IMR-90 (cell line): Measurements from ENCODE around the gene NFIA. TPM values are rescaled to one million over a fixed set of nuclear protein-coding genes. Genes with fewer than 3 reads are reported as not detected.

Source experiments
- ATAC-seq: fragments of 200-7000 bp; cut with Tn5 transposase; 2 replicates; pipeline ENCODE4 v1.9.1; 2020; ENCODE audit warnings: low read depth, mild to moderate bottlenecking, moderate library complexity
- BruUV-seq: library from RNA; stranded (reverse); fragments of 400-500 nt; replicated peaks from 2 replicates; lab custom pipeline; 2021; lab: Mats Ljungman, UMichigan
- CTCF ChIA-PET: fragments of 300-600 bp; formaldehyde crosslinking; extraction: SDS; loops from one replicate; lab custom pipeline; 2021; ENCODE audit warnings: antibody characterized with exemption; lab: Yijun Ruan, JAX
- POLR2A ChIA-PET: fragments of 300-600 bp; sonication (Branson Sonifier 250); formaldehyde crosslinking; loops from one replicate; lab custom pipeline; 2022; ENCODE audit warnings: antibody characterized with exemption; ENCODE audit not compliant: unreplicated experiment; lab: Charles Lee
- DNase-seq: peaks from one replicate; pipeline ENCODE4 v3.0.0; 2013
- H2AFZ ChIP-seq: replicated peaks from 2 replicates; pipeline ENCODE3; 2013; ENCODE audit warnings: low read length, mild to moderate bottlenecking; ENCODE audit not compliant: poor library complexity
- H2AK5ac ChIP-seq: 2 replicates; pipeline ENCODE4 v1.6.1; 2013; ENCODE audit warnings: low read depth, low read length, inconsistent platforms
- H2AK9ac ChIP-seq: replicated peaks from 2 replicates; pipeline ENCODE3; 2013; ENCODE audit warnings: mild to moderate bottlenecking, low read depth, low read length, moderate library complexity; ENCODE audit not compliant: poor library complexity
- H2BK120ac ChIP-seq: 2 replicates; pipeline ENCODE4 v1.6.1; 2013; ENCODE audit warnings: low read depth, low read length, inconsistent platforms
- H2BK15ac ChIP-seq: 3 replicates; pipeline ENCODE4 v1.6.1; 2013; ENCODE audit warnings: low read depth, low read length, inconsistent platforms
- H2BK20ac ChIP-seq: 2 replicates; pipeline ENCODE4 v1.6.1; 2013; ENCODE audit warnings: low read depth, mild to moderate bottlenecking, inconsistent platforms, low read length, moderate library complexity
- H2BK5ac ChIP-seq: 2 replicates; pipeline ENCODE4 v1.6.1; 2013; ENCODE audit warnings: mild to moderate bottlenecking, low read depth, low read length, inconsistent platforms; ENCODE audit not compliant: poor library complexity, severe bottlenecking
- H3K14ac ChIP-seq: replicated peaks from 2 replicates; pipeline ENCODE4 v1.6.1; 2013; ENCODE audit warnings: low read depth, low read length, inconsistent platforms
- H3K18ac ChIP-seq: 2 replicates; pipeline ENCODE4 v1.6.1; 2013; ENCODE audit warnings: low read depth, low read length, control low read depth
- H3K23ac ChIP-seq: 2 replicates; pipeline ENCODE4 v1.6.1; 2013; ENCODE audit warnings: low read depth, low read length, inconsistent platforms
- H3K27ac ChIP-seq: 2 replicates; pipeline ENCODE4 v1.5.1; 2013; ENCODE audit warnings: mild to moderate bottlenecking, control low read depth, low read length; ENCODE audit not compliant: insufficient read depth
- H3K27me3 ChIP-seq: 2 replicates; pipeline ENCODE4 v1.6.1; 2013; ENCODE audit warnings: low read length; ENCODE audit not compliant: control insufficient read depth, insufficient read depth
- H3K36me3 ChIP-seq: 2 replicates; pipeline ENCODE4 v1.6.1; 2013; ENCODE audit warnings: low read length, mixed read lengths; ENCODE audit not compliant: control insufficient read depth, insufficient read depth
- H3K4ac ChIP-seq: 2 replicates; pipeline ENCODE4 v1.6.1; 2013; ENCODE audit warnings: low read depth, low read length, inconsistent platforms
- H3K4me1 ChIP-seq: 2 replicates; pipeline ENCODE4 v1.6.1; 2013; ENCODE audit warnings: low read length, mixed read lengths; ENCODE audit not compliant: control insufficient read depth, insufficient read depth
- H3K4me2 ChIP-seq: 2 replicates; pipeline ENCODE4 v1.6.1; 2013; ENCODE audit warnings: low read depth, mild to moderate bottlenecking, control low read depth, low read length, moderate library complexity
- H3K4me3 ChIP-seq: 2 replicates; pipeline ENCODE4 v1.5.1; 2013; ENCODE audit warnings: low read depth, mild to moderate bottlenecking, control low read depth, low read length, moderate library complexity; ENCODE audit not compliant: insufficient read depth
- H3K56ac ChIP-seq: 2 replicates; pipeline ENCODE4 v1.6.1; 2013; ENCODE audit warnings: low read length, inconsistent platforms; ENCODE audit not compliant: insufficient read depth; ENCODE audit errors: extremely low read depth
- H3K79me1 ChIP-seq, 2 experiments: 2 replicates each; pipeline ENCODE4 v1.6.1; 2013; ENCODE audit warnings: low read length in 2 of 2, inconsistent platforms in 1 of 2, low read depth in 1 of 2
- H3K9ac ChIP-seq: 2 replicates; pipeline ENCODE4 v1.6.1; 2013; ENCODE audit warnings: low read depth, low read length, control low read depth
- H3K9me1 ChIP-seq: 2 replicates; pipeline ENCODE4 v1.6.1; 2013; ENCODE audit warnings: low read length, inconsistent platforms; ENCODE audit not compliant: insufficient read depth
- H3K9me3 ChIP-seq: 2 replicates; pipeline ENCODE4 v1.6.1; 2013; ENCODE audit warnings: low read length; ENCODE audit not compliant: control insufficient read depth, insufficient read depth
- H4K20me1 ChIP-seq: 2 replicates; pipeline ENCODE4 v1.6.1; 2013; ENCODE audit warnings: low read length, inconsistent platforms; ENCODE audit not compliant: insufficient read depth
- H4K5ac ChIP-seq: 2 replicates; pipeline ENCODE4 v1.6.1; 2013; ENCODE audit warnings: mild to moderate bottlenecking, low read depth, low read length, control low read depth
- H4K8ac ChIP-seq, 2 experiments: 2 replicates each; pipeline ENCODE4 v1.6.1; 2013; ENCODE audit warnings: low read depth in 2 of 2, low read length in 2 of 2, control low read depth in 1 of 2, inconsistent platforms in 1 of 2
- H4K91ac ChIP-seq: 2 replicates; pipeline ENCODE4 v1.6.1; 2013; ENCODE audit warnings: low read depth, low read length, inconsistent platforms; ENCODE audit not compliant: insufficient read depth
- BHLHE40 ChIP-seq: fragments of 150-350 bp; IDR thresholded peaks from 2 replicates; pipeline ENCODE4 v1.6.1; 2016; ENCODE audit warnings: mild to moderate bottlenecking, low read depth, low read length
- CEBPB ChIP-seq: IDR thresholded peaks from 2 replicates; pipeline ENCODE4 v1.6.1; 2012; ENCODE audit warnings: low read depth, low read length, improper control_type of control experiment
- CHD1 ChIP-seq: IDR thresholded peaks from 2 replicates; pipeline ENCODE4 v1.6.1; 2012; ENCODE audit warnings: low read depth, low read length, improper control_type of control experiment
- CTCF ChIP-seq: conservative IDR thresholded peaks from 2 replicates; pipeline ENCODE4 v1.5.1; 2012; ENCODE audit warnings: mild to moderate bottlenecking, low read depth, low read length, improper control_type of control experiment
- ELK1 ChIP-seq: fragments of 150-350 bp; IDR thresholded peaks from 2 replicates; pipeline ENCODE4 v1.6.1; 2016; ENCODE audit warnings: low read depth, mild to moderate bottlenecking, low read length, moderate library complexity, borderline replicate concordance
- FOS ChIP-seq: fragments of 150-350 bp; IDR thresholded peaks from 2 replicates; pipeline ENCODE4 v1.6.1; 2016; ENCODE audit warnings: low read depth, low read length
- MAFK ChIP-seq: IDR thresholded peaks from 2 replicates; pipeline ENCODE4 v1.6.1; 2012; ENCODE audit warnings: low read depth, low read length, improper control_type of control experiment
- MAZ ChIP-seq: IDR thresholded peaks from 2 replicates; pipeline ENCODE4 v1.6.1; 2012; ENCODE audit warnings: low read depth, mild to moderate bottlenecking, low read length, improper control_type of control experiment, moderate library complexity, borderline replicate concordance
- MXI1 ChIP-seq: IDR thresholded peaks from 2 replicates; pipeline ENCODE4 v1.6.1; 2012; ENCODE audit warnings: low read depth, mild to moderate bottlenecking, low read length, moderate library complexity, borderline replicate concordance
- NFE2L2 ChIP-seq: fragments of 150-350 bp; IDR thresholded peaks from 2 replicates; pipeline ENCODE4 v1.6.1; 2016; ENCODE audit warnings: low read depth, mild to moderate bottlenecking, low read length
- POLR2A ChIP-seq: IDR thresholded peaks from 2 replicates; pipeline ENCODE4 v1.6.1; 2012; ENCODE audit warnings: mild to moderate bottlenecking, low read depth, low read length
- RAD21 ChIP-seq: IDR thresholded peaks from 2 replicates; pipeline ENCODE4 v1.6.1; 2012; ENCODE audit warnings: low read length, improper control_type of control experiment
- RCOR1 ChIP-seq: IDR thresholded peaks from 2 replicates; pipeline ENCODE4 v1.6.1; 2012; ENCODE audit warnings: mild to moderate bottlenecking, low read length, improper control_type of control experiment; ENCODE audit not compliant: insufficient replicate concordance
- RFX5 ChIP-seq: IDR thresholded peaks from 2 replicates; pipeline ENCODE4 v1.8.0; 2012; ENCODE audit warnings: low read depth, mild to moderate bottlenecking, low read length, moderate library complexity
- SMC3 ChIP-seq: fragments of 150-350 bp; IDR thresholded peaks from 2 replicates; pipeline ENCODE4 v1.6.1; 2016; ENCODE audit warnings: low read depth, mild to moderate bottlenecking, antibody characterized with exemption, low read length, moderate library complexity
- USF2 ChIP-seq: fragments of 150-350 bp; IDR thresholded peaks from 2 replicates; pipeline ENCODE4 v1.6.1; 2017; ENCODE audit warnings: mild to moderate bottlenecking, antibody characterized with exemption, low read length, low read depth
- WGBS, 2 experiments: methylation state at CpG; one replicate each; pipeline versions ENCODE4 v1.1.5 to v1.1.7; 2013; ENCODE audit warnings: missing lambda C conversion rate in 2 of 2; ENCODE audit not compliant: insufficient read length in 1 of 2; ENCODE audit errors: extremely low coverage in 2 of 2; 5-methylcytosine and 5-hydroxymethylcytosine counted together
- dilution Hi-C: fragments of 300-500 bp; cut with HindIII; formaldehyde crosslinking; loops from one replicate; pipeline ENCODE4 v1.14.3; 2018; ENCODE audit warnings: low sequenced_read_pairs; ENCODE audit not compliant: unreplicated experiment
- in situ Hi-C: fragments of 300-500 bp; cut with MboI; formaldehyde crosslinking; loops from 3 replicates; pipeline ENCODE4 v1.14.3; 2019; ENCODE audit warnings: low sequenced_read_pairs, inconsistent platforms, mixed read lengths
- intact Hi-C: fragments of 100-400 bp; cut with micrococcal nuclease; formaldehyde crosslinking; loops from 2 replicates; pipeline ENCODE4 v1.10.0; 2022
- polyA plus RNA-seq, 3 experiments: library from polyadenylated mRNA; depleted of rRNA; stranded (reverse); fragments of >200 nt; gene quantifications; 2 replicates each; pipeline ENCODE4 v1.2.3, GENCODE V29; 2012; ENCODE audit warnings: low replicate concordance in 1 of 3
- total RNA-seq: library from RNA; depleted of rRNA; stranded (reverse); fragments of >200 nt; gene quantifications from 2 replicates; pipeline ENCODE4 v1.2.3, GENCODE V29; 2012

Gene NFIA
- total and polyA plus RNA-seq, 2 of the 4 experiments (the other 2 are of a cell fraction): 1.6 to 2.2 TPM

- WGBS, 2 experiments: 100% methylated on average over 1 of the region's 5 CpGs; no CpG with 5 or more reads in 1 of the 2 experiments
- Histone ChIP-seq H3K36me3 (no peaks in the 10 kb centered on the region), H3K4me1 (no peaks in the 10 kb centered on the region), H4K20me1 (no peaks in the 10 kb centered on the region), H2AFZ (no peak overlapping the region), H4K8ac (no peak overlapping the region), H3K56ac (no peak overlapping the region), H3K9me1 (no peaks in the 10 kb centered on the region; the same call in 1 of the 2 replicates), H2AK9ac (no peak overlapping the region), H3K9ac (no peak overlapping the region), H2AK5ac (no peak overlapping the region), H3K23ac (no peak overlapping the region), H3K27me3 (peaks cover 10% of the 10 kb centered on the region), H3K79me1 (no peaks in the 10 kb centered on the region), H3K27ac (no peak overlapping the region), H3K9me3 (no peaks in the 10 kb centered on the region), H2BK15ac (no peak overlapping the region), H3K18ac (no peak overlapping the region), H2BK20ac (no peak overlapping the region), H4K5ac (no peak overlapping the region), H3K14ac (no peak overlapping the region), H3K4me3 (no peak overlapping the region), H2BK120ac (no peak overlapping the region), H3K4me2 (no peak overlapping the region), H3K4ac (no peak overlapping the region), H4K91ac (no peak overlapping the region), H2BK5ac (no peak overlapping the region)
- intact Hi-C loops (no loop called here), in situ Hi-C loops (loop anchor here (10.0 kb wide), 1 partner anchor 275 kb away; no protein-coding TSS in a partner anchor), dilution Hi-C loops (no loop called here)
- POLR2A ChIA-PET: no interaction called here
- TF ChIP-seq USF2 (no peak), BHLHE40 (no peak), RAD21 (no peak), MXI1 (no peak), CTCF (no peak), CHD1 (no peak), NFE2L2 (no peak), SMC3 (no peak), FOS (no peak), MAZ (no peak), POLR2A (no peak), ELK1 (no peak), RFX5 (no peak), MAFK (no peak), CEBPB (no peak), RCOR1 (no peak)
- ATAC-seq (no peak), DNase-seq (no peak)
- BruUV-seq: no TSS peak
- CTCF ChIA-PET: no interaction called here
Observed at GRCh38 chr1:61330018-61330417, 247.7 kb downstream of the NFIA start.
